A673 (cell line): ENCODE results near the gene RASL10B.

ENCODE experiments used
- EZH2 ChIP-seq: fragments of 200-600 bp; sonication (generic); IDR thresholded peaks from 2 replicates; pipeline ENCODE4 v1.6.1; 2017; ENCODE audit warnings: borderline replicate concordance, low read depth, mild to moderate bottlenecking, mixed read lengths, antibody characterized with exemption, low read length; ENCODE audit not compliant: poor library complexity, severe bottlenecking
- TF ChIP-seq, protein P1 (sequence below): fragments of 300-800, 200-600 bp; sonication (generic); conservative IDR thresholded peaks from 2 replicates; pipeline ENCODE4 v1.5.1; 2017; ENCODE audit warnings: low read depth, mild to moderate bottlenecking, antibody characterized with exemption, low read length, moderate library complexity, mixed read lengths

DNA sequence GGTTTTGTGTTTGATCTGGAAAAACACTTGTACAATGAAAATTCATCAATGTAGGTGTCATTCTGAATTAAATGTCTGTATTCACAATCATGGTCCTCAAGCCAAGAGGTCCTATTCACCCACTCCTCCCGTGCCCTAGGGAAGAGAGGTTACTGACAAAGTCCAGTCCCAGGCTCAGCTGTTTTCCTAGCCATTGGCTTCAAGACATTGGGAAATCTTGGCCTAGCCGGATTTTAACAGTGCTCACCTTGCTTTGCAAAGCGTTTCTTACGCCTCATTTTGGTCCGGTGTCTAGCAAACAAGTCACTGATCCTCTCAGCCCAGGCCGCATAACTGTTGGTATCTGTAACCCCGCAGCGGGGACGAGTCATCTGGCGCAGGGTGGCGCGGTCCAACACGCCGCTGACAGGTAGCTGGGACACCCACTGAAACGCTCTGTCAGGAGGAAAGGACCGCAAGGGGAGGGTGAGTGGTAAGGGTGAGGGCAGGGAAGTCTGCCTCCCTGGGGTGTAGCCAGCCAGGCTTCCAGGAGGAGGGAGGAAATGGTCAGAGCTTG, 47.3 kb downstream of the RASL10B start:
- no peak for TF ChIP-seq EZH2
- TF ChIP-seq, protein P1, sequence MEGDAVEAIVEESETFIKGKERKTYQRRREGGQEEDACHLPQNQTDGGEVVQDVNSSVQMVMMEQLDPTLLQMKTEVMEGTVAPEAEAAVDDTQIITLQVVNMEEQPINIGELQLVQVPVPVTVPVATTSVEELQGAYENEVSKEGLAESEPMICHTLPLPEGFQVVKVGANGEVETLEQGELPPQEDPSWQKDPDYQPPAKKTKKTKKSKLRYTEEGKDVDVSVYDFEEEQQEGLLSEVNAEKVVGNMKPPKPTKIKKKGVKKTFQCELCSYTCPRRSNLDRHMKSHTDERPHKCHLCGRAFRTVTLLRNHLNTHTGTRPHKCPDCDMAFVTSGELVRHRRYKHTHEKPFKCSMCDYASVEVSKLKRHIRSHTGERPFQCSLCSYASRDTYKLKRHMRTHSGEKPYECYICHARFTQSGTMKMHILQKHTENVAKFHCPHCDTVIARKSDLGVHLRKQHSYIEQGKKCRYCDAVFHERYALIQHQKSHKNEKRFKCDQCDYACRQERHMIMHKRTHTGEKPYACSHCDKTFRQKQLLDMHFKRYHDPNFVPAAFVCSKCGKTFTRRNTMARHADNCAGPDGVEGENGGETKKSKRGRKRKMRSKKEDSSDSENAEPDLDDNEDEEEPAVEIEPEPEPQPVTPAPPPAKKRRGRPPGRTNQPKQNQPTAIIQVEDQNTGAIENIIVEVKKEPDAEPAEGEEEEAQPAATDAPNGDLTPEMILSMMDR = no peak
